Measurements from ENCODE around the gene NR6A1.

NR6A1 gene

GRCh38 chr9:124793015-124793541 is 22.0 kb upstream of the NR6A1 start:
- POLR2A ChIA-PET: interaction anchor here (0.9 to 1.3 kb wide), 2 partner anchors 14 to 63 kb away, joined by 3 read pairs; no protein-coding TSS in a partner anchor
- no peaks in the 10 kb centered on the region for H3K36me3 ChIP-seq (ENCODE audit: control insufficient read depth in 2 of 2, insufficient read depth in 1 of 2, low read length in 2 of 2)
- H3K4me1 ChIP-seq (ENCODE audit: control insufficient read depth, insufficient read depth, low read length): no peaks in the 10 kb centered on the region
- H3K4me3 ChIP-seq (ENCODE audit: low read depth, low read length): no peak overlapping the region
- TF ChIP-seq ZBTB8A (tag by site-specific recombination; IDR thresholded peaks at IDR 0.05) (no peak), ZNF433 (tag by site-specific recombination; IDR thresholded peaks at IDR 0.05; ENCODE audit: low read depth) (no peak), ZNF341 (tag by site-specific recombination; IDR thresholded peaks at IDR 0.05; ENCODE audit: low read depth) (no peak)
- no peaks in the 10 kb centered on the region for H3K9me3 ChIP-seq (ENCODE audit: control insufficient read depth, insufficient read depth, low read depth, low read length)
- CTCF ChIA-PET: interaction anchor here (0.9 to 7.9 kb wide), 4 partner anchors 20 to 60 kb away, joined by 3 to 73 read pairs (median 32); partner anchors contain the start of genes NR6A1 and WDR38
- H3K27ac ChIP-seq (ENCODE audit: extremely low read depth, low read depth, low read length): no peak overlapping the region

GRCh38 chr9:124792257-124793014 is 21.3 kb upstream of the NR6A1 start:
- H3K4me3 ChIP-seq (ENCODE audit: low read depth, low read length): no peak overlapping the region
- H3K27ac ChIP-seq (ENCODE audit: extremely low read depth, low read depth, low read length): no peak overlapping the region
- H3K9me3 ChIP-seq (ENCODE audit: control insufficient read depth, insufficient read depth, low read depth, low read length): no peaks in the 10 kb centered on the region
- H3K36me3 ChIP-seq (ENCODE audit: control insufficient read depth in 2 of 2, insufficient read depth in 1 of 2, low read length in 2 of 2): no peaks in the 10 kb centered on the region
- ChIA-PET POLR2A (interaction anchor here (0.9 to 1.3 kb wide), 2 partner anchors 13 to 63 kb away, joined by 3 read pairs; no protein-coding TSS in a partner anchor), CTCF (interaction anchor here (0.9 to 7.9 kb wide), 3 partner anchors 19 to 61 kb away, joined by 3 to 73 read pairs (median 60); partner anchors contain the start of genes NR6A1 and WDR38)
- no peaks in the 10 kb centered on the region for H3K4me1 ChIP-seq (ENCODE audit: control insufficient read depth, insufficient read depth, low read length)
- TF ChIP-seq ZNF521 (tag by site-specific recombination; IDR thresholded peaks at IDR 0.05): no peak
- no peak for TF ChIP-seq ZNF785 (tag by site-specific recombination; IDR thresholded peaks at IDR 0.05)

- Histone ChIP-seq H3K9me3 (ENCODE audit: control insufficient read depth, insufficient read depth, low read depth, low read length) (no peaks in the 10 kb centered on the region), H3K36me3 (ENCODE audit: control insufficient read depth in 2 of 2, insufficient read depth in 1 of 2, low read length in 2 of 2) (no peaks in the 10 kb centered on the region), H3K4me3 (ENCODE audit: low read depth, low read length) (no peak overlapping the region), H3K4me1 (ENCODE audit: control insufficient read depth, insufficient read depth, low read length) (no peaks in the 10 kb centered on the region), H3K27ac (ENCODE audit: extremely low read depth, low read depth, low read length) (no peak overlapping the region)
- CTCF ChIA-PET: interaction anchor here (0.5 to 7.9 kb wide), 6 partner anchors 11 to 62 kb away, joined by 3 to 60 read pairs (median 3); partner anchors contain the start of genes NR6A1 and WDR38
- no peak for TF ChIP-seq ZNF549 (tag by site-specific recombination; IDR thresholded peaks at IDR 0.05)
- no peak for TF ChIP-seq ZNF132 (tag by site-specific recombination; IDR thresholded peaks at IDR 0.05; ENCODE audit: borderline replicate concordance)
- POLR2A ChIA-PET: interaction anchor here (0.7 kb wide), 1 partner anchor 11 kb away, joined by 3 read pairs; no protein-coding TSS in a partner anchor
Measured at GRCh38 chr9:124790801-124791505, 19.8 kb upstream of the NR6A1 start.

- Histone ChIP-seq H3K9me3 (ENCODE audit: control insufficient read depth, insufficient read depth, low read depth, low read length) (no peaks in the 10 kb centered on the region), H3K4me1 (ENCODE audit: control insufficient read depth, insufficient read depth, low read length) (no peaks in the 10 kb centered on the region), H3K27ac (ENCODE audit: extremely low read depth, low read depth, low read length) (no peak overlapping the region), H3K36me3 (ENCODE audit: control insufficient read depth in 2 of 2, insufficient read depth in 1 of 2, low read length in 2 of 2) (no peaks in the 10 kb centered on the region), H3K4me3 (ENCODE audit: low read depth, low read length) (no peak overlapping the region)
- CTCF ChIA-PET: interaction anchor here (0.5 to 7.9 kb wide), 9 partner anchors 13 to 383 kb away, joined by 3 to 60 read pairs (median 5); partner anchors contain the start of genes NR6A1, OLFML2A and WDR38
- POLR2A ChIA-PET: interaction anchor here (0.7 kb wide), 1 partner anchor 10 kb away, joined by 3 read pairs; no protein-coding TSS in a partner anchor
- TF ChIP-seq ZNF24 (tag by site-specific recombination; IDR thresholded peaks at IDR 0.05) (no peak), ZFP41 (tag by site-specific recombination; IDR thresholded peaks at IDR 0.05; ENCODE audit: borderline replicate concordance) (no peak), ZNF548 (tag by site-specific recombination; IDR thresholded peaks at IDR 0.05) (no peak), ZNF132 (tag by site-specific recombination; IDR thresholded peaks at IDR 0.05; ENCODE audit: borderline replicate concordance) (no peak), ZNF639 (tag by site-specific recombination; IDR thresholded peaks at IDR 0.05) (no peak), ZNF677 (tag by site-specific recombination; IDR thresholded peaks at IDR 0.05) (no peak), REST (tag by site-specific recombination; IDR thresholded peaks at IDR 0.05) (no peak), ZNF704 (tag by site-specific recombination; IDR thresholded peaks at IDR 0.05) (no peak), ZNF248 (tag by site-specific recombination; IDR thresholded peaks at IDR 0.05) (no peak), BCL11B (tag by site-specific recombination; IDR thresholded peaks at IDR 0.05; ENCODE audit: low read depth) (no peak), ZNF423 (tag by site-specific recombination; IDR thresholded peaks at IDR 0.05) (no peak), SCRT2 (tag by site-specific recombination; IDR thresholded peaks at IDR 0.05) (no peak)
Measured at GRCh38 chr9:124790301-124790700, 19.2 kb upstream of the NR6A1 start.

All from HEK293 (cell line).